ENCODE results near the gene METTL2A. TPM values are rescaled to one million over a fixed set of nuclear protein-coding genes. Genes with fewer than 3 reads are reported as not detected.
"Not testable (repeated sequence)": the region's sequence is repeated elsewhere in the genome, so short reads cannot be mapped to it uniquely, and the experiment has no call there.

Gene METTL2A
- total RNA-seq, 1 experiment from 2014 or later: 20.1 TPM

GRCh38 chr17:62471380-62471880 lies 47.7 kb downstream of the METTL2A start:
- not testable (repeated sequence) for DNase-seq (ENCODE audit: low read depth)

GRCh38 chr17:62473030-62473982 lies 49.6 kb downstream of the METTL2A start:
- DNase-seq (ENCODE audit: low read depth): peak; percentile 27

- DNase-seq (ENCODE audit: low read depth): not testable (repeated sequence)
These were observed 53.4 kb downstream of the METTL2A start for GRCh38 chr17:62477111-62477510.

- DNase-seq (ENCODE audit: low read depth): peak; percentile 5
These were observed 54.2 kb downstream of the METTL2A start for GRCh38 chr17:62477718-62478408.

- peak; percentile 73 for DNase-seq (ENCODE audit: low read depth)
These were observed 54.8 kb downstream of the METTL2A start, which contains the start of gene TLK2 for GRCh38 chr17:62478424-62478879. TLK2 (plus strand) TSS chr17:62478825; CDS start chr17:62481126, 2,301 bp downstream.

GRCh38 chr17:62478880-62479638 lies 55.4 kb downstream of the METTL2A start:
- DNase-seq (ENCODE audit: low read depth): peak; percentile 10

GRCh38 chr17:62479639-62480258 lies 56.1 kb downstream of the METTL2A start:
- DNase-seq (ENCODE audit: low read depth): peak; percentile 24

GRCh38 chr17:62482553-62482952 lies 58.9 kb downstream of the METTL2A start:
- DNase-seq (ENCODE audit: low read depth): not testable (repeated sequence)

- not testable (repeated sequence) for DNase-seq (ENCODE audit: low read depth)
These were observed 67.3 kb downstream of the METTL2A start for GRCh38 chr17:62490990-62491389.

GRCh38 chr17:62493049-62493655 lies 69.5 kb downstream of the METTL2A start:
- DNase-seq (ENCODE audit: low read depth): not testable (repeated sequence)

- not testable (repeated sequence) for DNase-seq (ENCODE audit: low read depth)
These were observed 70.4 kb downstream of the METTL2A start for GRCh38 chr17:62494073-62494472.

GRCh38 chr17:62496344-62496743 lies 72.6 kb downstream of the METTL2A start:
- not testable (repeated sequence) for DNase-seq (ENCODE audit: low read depth)

GRCh38 chr17:62498796-62499195 lies 75.1 kb downstream of the METTL2A start:
- DNase-seq (ENCODE audit: low read depth): peak; percentile 30

Other genes starting within 250 kb of the METTL2A start
- gene EFCAB3, start 43.3 kb upstream of the METTL2A start, total RNA-seq (2014; rRNA removed; shearing (Covaris generic)): not detected in 2 replicates
- gene TLK2, start 54.9 kb downstream of the METTL2A start, total RNA-seq (2014; rRNA removed; shearing (Covaris generic)): 28.3 and 43.9 TPM in 2 replicates
- gene MRC2, start 203.8 kb downstream of the METTL2A start, total RNA-seq (2014; rRNA removed; shearing (Covaris generic)): 87.3 and 144 TPM in 2 replicates

All from M059J (cell line).